HG02970 (cell line): ENCODE data around the gene STEAP1.
"Not testable (repeated sequence)": the region's sequence is repeated elsewhere in the genome, so short reads cannot be mapped to it uniquely, and the experiment has no call there.

ENCODE experiments used
- ATAC-seq: cut with Tn5 transposase; IDR thresholded peaks from one replicate; pipeline ENCODE4 v1.9.1; 2021; ENCODE audit warnings: mild to moderate bottlenecking, moderate library complexity, moderate number of reproducible peaks; ENCODE audit not compliant: unreplicated experiment, low FRiP score

Gene STEAP1

DNA sequence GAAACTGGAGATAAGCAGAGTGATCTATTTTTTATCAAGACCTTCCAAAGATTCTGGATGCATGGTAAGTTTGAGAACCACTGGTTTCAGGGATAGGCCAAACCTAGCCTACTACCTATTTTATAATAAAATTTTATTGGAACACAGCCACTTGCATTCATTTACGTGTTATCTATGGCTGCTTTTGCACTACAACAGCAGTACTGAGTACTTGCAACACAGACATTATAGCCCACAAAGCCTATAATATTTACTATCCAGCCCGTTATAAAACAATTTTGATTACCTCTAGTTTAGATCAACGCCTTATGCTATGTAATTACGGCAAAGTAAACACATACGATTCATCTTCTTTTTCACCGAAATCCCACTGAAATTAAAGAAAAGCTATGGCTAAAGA, 18.4 kb downstream of the STEAP1 start:
- no peak for ATAC-seq

DNA sequence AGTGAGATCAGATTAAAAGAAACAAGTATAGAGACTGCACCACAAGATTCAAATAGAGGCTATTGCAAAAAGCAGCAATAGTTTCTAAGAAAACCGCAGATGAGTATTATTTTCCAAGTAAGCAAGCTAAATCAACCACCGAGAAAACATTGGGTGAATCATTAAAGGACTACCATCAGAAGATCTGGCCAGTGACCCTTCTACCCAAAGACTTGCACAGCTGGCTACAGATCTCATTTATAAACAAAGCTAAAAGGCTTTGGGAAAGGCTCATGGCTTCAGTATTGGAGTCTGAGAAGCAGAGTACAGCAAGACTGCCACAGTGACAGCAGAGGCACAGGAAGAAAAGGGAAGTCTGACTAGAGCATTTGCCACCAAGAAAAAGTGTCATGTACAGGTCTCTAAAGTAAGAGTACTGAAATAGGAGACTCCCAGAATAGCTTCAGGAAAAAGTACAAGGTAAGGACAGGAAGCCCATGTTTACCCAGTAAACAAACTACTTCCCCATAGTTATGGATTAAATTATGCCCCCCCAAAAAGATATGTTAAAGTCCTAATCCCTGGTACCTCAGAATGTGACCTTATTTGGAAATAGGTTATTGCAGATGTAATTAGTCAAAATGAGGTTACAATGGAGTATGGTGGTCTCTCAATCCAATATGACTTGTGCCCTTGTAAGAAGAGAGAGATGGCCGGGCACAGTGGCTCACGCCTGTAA, 19.0 kb downstream of the STEAP1 start:
- ATAC-seq, result peak; percentile 90

DNA sequence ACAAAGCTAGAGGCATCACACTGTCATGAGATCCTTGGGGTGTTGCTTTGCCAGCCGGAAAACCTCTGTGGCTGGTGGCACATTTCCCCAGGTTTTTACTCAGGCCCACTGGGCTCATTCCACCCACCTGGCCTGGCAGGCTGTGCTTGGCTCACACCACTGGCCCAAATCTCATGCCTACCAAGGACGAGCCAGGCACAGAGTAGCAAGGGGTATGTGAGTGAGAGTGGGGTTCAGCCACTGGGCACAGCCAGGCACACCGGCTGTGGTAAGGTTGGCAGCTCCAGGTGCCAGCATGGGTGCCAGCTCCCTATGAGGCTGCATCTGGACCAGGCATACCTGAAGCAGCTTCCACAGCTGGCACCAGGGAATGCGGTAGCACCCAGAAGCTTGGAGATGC, 21.4 kb downstream of the STEAP1 start:
- no peak for ATAC-seq

DNA sequence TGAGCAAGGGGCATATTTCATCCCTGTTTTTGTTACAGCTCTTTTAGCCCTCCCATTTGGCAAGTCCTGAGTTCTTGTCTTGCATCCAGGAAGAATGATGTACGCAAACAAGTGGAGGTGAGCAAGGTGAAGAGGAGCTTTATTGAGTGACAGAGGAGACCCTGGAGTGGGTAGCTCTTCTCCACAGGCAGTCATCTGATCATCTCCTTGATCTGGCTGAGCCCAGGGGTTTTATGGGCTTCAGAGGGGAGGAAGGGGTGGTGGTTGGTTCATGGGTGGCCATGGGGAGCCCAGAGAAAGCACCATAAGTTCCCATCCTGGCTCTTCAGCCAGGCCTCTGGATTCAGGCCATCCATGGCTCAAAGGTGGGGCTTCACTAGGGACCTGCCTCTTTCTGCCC, 21.9 kb downstream of the STEAP1 start:
- no peak for ATAC-seq

DNA sequence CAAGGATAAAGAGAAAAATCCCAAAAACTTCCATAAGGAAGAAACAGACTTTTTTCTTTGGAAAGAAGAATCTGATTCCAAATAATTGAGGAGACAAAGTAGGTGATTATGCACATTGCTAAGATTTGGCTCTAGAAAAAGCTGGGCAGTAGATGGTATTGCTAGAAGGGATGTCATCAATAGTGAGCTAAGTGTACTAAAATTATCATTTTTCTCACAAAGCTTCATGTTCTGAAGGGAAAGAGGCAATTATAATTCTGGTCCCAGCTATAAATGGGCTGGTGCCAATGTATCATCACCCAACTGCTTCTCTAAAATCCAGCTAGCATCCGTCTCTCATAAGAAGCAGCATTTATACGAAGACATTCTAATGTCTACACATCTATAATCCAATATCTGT, 23.9 kb downstream of the STEAP1 start:
- no peak for ATAC-seq

DNA sequence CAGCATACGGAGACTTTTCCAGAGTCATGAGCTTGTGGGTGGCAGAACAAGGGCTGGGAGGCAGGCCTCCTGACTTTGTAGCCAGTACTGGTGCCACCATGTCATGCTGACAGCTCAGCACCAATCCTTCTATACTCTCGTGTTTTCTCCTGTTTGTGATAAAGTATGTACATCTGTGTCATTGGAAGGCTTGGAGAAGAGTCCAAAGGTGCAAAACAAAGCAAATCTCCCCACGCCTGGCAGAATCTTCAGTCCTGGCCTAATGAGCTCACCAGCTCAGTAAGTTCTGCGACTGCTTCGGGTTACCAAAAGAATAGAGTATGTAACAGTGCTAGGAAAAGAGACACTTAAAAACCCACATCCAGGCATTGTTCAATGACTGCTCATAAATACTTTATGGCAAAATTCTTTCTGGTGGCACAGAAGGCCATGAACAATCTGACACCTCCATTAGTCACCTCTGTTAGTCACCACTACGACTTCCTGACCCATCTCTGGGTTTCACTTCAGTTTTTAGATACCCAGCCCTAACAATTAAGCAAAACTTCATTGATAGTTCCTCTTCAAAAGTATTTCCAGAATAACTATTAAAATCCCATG, 24.5 kb downstream of the STEAP1 start:
- ATAC-seq, result peak; percentile 95

DNA sequence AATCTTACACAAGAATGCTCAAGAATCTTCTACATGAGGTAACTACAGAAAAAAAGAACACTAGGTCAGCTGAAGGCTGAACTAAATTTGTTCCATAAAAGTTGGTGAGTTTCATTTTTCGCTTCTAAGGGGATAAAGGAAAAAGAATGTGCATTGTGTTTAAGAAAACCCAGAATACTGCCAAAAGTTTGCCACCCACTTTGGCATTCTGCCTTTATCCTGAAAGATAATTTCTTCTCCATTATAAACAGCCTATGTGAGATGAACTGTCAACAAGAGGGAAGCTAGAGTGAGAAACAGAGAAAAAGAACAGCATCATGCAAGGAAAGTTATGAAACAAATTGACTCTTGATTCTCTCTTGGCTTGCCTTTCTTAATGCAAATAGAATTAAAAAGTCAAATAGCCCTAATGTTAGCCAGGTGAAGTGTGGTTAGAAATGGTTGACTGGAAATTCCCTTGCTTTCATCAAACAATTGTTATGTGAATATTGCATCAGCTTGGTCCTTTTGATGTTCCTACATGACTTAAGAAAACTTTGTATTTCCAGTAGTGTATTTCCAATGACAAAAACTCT, 25.8 kb downstream of the STEAP1 start:
- no peak for ATAC-seq

DNA sequence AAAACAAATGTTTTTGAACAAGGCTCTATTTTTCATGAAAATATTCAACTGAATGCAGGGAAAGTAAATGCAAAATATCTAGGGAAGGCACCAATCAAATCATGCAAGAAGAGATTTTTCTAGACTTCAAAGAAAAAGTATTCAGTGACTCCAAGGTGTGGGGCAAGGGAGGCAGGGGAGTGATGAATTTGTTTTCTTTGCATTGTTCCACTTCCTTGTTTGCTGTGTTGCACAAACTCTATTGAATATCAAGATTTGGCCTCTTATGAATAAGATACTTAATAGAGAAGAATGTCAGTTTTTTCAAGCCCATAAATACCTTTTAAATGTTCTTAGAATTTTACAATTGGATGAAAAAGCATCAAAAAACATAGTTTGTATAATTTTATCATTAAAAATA, 26.4 kb downstream of the STEAP1 start:
- ATAC-seq, result no peak

DNA sequence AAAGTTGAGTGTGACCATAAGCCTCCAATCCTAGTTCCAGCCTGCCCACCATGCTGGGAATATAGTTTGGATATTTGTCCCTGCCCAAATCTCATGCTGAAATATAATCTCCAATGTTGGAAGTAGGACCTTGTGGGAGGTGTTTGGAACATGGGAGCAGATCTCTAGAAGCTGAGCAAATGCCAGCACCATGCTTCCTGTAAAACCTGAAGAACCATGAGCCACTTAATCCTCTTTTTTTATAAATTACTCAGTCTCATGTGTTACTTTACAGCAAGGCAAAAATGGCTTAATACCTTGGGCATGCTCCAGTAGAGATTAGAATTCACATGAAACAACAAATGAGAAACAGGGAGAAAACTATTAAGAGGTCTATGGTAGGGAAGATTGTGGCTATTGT, 27.2 kb downstream of the STEAP1 start:
- ATAC-seq, result no peak

DNA sequence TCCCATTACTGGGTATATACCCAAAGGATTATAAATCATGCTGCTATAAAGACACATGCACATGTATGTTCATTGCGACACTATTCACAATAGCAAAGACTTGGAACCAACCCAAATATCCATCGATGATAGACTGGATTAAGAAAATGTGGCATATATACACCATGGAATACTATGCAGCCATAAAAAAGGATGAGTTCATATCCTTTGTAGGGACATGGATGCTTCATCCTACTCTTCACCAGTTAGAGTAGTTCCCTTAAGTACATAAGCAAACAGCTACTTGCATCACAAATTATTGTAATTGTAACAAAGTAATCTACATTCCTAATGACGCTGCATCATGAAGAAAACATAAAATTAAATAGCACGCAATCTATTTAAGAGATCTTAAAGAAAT, 32.0 kb downstream of the STEAP1 start:
- not testable (repeated sequence) for ATAC-seq

DNA sequence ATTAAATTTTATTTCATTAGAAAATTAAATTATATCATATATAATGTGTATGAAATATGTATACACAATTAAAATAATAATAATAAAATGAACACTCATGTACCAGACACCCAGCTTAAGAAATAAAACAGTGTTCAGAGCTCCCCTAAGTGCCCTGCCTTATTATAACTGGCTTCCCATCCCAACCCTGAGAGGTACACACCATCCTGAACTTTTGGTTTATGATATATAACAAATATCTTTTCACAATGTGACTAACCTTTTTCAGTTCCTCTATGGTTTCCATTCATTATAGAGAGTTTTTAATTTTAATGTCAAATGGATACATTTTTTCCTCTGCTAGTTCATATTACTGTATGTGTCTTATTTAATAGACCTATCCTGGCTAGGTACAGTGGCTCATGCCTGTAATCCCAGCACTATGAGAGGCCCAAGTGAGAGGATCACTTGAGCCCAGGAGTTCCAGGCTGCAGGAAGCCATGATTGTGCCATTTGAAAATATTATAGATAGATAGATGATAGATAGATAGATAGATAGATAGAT, 33.3 kb downstream of the STEAP1 start:
- no peak for ATAC-seq

DNA sequence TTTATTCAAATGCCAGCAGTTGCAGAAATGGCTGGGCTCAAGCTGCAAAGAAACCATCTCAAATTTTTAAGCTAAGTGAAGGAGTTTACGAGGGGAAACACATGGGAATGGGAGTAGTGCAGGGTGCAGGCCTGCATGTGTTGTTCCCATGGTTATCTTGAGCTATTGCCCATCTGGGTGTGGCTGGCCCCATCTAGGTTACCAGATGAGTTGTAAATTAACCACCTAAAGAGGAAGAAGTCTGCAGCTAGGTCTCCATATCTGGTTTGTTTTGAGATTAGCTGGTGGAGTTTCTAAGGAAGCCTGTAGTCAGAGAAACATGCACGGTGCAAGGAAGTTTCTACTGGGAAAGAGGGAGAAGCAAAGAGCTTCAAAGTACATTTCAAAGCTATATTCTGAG, 34.0 kb downstream of the STEAP1 start:
- peak; percentile 75 for ATAC-seq

DNA sequence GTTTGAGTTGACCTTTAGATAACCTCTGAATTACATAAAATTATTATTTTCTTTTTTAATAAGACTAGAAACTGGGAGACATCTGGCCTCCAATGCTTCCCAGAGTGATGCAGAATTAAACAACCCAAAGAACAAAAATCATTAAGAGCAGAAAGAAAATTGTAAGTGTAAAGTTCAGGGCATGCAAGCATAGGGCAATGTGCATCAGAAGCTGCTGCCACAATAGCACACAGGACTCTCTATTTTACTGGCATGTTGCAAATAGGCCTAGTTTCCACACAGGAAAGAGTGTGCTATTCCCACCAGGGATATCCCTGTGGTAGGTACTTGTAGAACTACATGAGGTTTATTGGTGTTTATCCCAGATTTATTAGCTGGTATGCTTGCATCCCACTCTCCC, 36.7 kb downstream of the STEAP1 start:
- ATAC-seq, result no peak

DNA sequence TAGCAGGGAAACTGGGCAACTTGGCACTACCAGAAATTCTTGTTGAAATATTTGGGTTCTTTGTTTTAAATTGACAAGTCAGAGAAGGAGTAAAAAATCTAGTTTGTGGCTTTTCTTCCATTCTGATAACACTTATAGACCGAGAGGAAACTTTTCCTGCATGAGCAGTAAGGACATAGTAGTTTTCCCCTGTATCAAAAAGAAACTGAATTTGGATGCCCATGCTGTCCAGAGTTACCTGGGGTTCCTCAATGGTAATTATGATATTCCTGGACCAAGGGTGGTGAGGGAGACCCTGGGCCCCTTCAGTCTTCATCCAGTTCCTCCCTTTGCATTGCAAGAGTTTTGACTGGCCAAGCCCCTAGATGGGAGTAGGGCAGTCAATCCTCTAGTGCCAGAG, 37.4 kb downstream of the STEAP1 start:
- ATAC-seq, result no peak

DNA sequence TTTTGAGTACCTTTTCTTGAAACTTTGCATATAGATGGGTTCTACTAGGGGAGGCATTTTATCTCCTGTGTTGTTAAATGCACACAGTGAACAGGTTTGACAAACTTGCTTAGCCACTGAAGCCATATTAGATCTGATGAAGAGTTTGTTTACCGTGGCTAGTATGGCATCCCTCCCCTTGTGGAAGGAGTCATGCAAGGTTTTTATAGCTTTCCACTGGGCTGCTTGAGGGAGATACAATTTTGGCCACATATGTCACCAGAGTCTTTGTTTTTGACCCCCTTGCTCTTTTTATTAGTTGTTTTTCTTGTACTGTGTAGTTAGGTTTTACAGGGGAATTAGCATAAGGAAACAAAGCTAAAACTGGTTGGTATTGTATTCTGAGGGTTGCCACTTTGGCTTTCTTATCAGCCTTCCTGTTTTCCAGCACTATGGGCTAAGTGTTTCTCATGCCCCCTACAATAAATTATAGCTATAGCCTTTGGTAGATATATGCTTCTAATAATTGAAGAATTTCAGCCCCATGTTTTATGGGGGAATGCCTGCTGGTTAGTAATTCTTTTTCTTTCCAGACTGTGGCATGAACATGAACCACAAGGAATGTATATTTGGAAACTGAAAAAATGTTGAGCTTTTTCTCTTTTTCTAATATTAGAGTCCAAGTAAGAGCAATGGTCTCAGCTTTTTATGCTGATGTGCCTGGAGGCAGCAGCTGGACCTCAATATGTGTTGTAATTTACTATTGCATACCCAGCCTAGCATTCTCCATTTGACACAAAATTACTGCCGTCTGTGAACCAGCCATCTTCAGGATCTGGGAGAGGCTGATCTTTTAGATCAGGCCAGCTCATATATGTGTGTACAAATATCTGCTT, 38.8 kb downstream of the STEAP1 start:
- no peak for ATAC-seq

DNA sequence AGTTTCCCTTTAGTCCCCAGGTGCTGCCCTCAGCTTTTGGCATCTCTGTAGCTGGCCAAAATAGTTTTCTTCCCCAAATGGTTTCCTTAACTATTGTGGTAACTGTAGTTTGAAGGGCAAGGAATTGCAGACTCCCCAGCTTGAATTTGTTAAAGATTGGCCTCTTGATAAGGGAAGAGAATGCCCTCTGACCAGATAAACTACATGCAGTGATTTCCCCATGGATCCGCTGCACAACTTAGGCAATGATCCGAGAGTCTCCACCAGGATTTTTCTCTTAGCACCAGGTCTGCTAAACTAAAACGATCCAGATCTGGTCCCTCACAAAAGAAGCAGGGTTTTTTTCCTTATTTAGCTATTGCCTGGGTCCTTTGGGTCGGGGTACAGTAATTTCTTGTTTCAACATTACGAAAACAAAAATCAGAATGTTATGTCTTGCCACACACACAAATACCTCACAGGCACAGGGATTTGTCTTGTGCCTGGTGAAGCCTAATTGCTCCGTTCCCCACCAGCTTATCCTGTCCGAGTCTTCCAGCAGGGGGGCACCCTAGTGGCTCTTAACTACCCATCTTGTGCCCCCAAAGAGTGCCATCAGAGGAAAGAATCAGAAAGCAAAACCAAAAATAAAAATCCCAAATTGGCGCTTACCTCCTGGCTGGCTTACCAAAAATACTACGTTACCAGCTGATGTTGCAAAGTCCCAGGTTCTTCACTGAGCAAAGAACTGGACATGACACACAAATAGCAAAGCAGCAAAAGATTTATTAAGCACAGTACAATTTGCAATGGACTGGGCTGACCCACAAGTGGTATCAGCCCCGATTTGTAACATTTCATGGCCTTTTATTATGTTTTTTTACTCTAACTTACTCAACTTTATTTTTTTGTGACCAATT, 40.9 kb downstream of the STEAP1 start:
- ATAC-seq, result no peak

DNA sequence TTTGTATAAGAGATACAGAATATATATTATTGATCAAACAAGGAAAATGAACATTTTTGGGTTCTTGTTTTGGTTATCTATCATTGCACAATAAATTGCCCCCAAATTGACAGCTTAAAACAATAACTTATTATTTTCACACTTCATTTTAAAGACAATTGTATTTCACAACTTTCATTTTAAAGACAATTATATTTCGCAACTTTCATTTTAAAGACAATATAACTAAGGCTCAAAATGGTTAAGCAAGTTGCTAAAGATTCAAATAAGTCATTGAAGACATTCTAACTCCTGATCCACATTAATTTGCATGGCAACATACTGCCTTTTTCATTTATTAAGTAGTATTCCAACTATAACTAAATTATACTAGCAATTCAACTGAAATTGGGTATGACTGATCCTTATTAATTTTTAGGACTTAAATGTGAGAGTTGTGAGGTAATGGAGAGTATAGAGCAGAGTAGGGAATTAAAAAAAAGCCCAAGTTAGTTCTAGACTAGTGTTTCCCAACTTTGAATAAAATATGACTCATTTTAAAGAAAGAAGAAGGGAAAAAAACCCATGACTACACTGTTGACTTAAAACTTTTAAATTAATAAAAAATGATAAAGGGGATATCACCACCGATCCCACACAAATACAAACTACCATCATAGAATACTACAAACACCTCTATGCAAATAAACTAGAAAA, 47.4 kb downstream of the STEAP1 start:
- no peak for ATAC-seq

DNA sequence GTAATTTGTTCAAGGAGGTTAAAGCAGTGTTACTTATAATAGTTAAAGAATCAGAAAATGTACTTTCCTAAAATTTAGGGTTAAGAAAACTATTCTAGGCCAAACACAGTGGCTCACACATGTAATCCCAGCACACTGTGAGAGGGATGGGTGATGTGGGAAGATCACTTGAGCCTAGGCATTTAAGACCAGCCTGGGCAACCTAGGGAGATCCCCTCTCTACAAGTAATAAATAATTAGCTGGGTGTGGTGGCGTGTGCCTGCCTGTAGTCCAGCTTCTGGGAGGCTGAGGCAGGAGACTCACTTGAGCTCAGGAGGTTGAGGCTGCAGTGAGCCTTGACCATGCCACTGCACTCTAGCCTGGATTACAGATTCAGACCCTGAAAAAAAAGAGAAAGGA, 53.7 kb downstream of the STEAP1 start:
- no peak for ATAC-seq

DNA sequence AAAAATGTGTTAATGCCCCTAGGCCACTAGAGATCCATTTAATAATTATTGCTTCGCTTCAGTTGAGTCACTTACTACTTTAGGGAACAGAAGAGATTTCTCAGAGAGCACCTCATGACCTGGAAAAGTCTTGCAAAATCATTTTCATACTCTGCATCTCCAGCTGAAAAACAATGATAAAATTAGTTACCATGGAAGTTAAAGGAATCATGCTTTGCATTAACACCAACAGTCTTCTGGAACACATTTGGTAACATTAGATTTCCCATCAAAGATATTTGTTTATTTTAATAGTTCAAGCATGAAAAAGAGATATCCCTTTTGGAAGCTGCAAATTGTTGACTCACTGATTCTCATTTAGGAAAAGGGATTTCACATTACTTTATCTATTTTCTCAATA, 55.5 kb downstream of the STEAP1 start:
- ATAC-seq, result no peak
